SU-DHL-6 (cell line): ENCODE data around the gene PRPF40A.

ENCODE experiments used
- CTCF ChIP-seq: fragments of 200-600 bp; sonication (generic); IDR thresholded peaks from one replicate; pipeline ENCODE4 v1.5.1; 2017; ENCODE audit warnings: antibody characterized with exemption, mild to moderate bottlenecking, low read length, moderate library complexity; ENCODE audit not compliant: insufficient read depth, poor library complexity, severe bottlenecking
- EZH2phosphoT487 ChIP-seq: fragments of 200-600 bp; sonication (generic), shearing (Covaris generic); conservative IDR thresholded peaks from 2 replicates; pipeline ENCODE4 v1.6.1; 2018; ENCODE audit warnings: mild to moderate bottlenecking, antibody characterized with exemption, low read length, moderate library complexity, mixed read lengths

- TF ChIP-seq CTCF (no peak), EZH2phosphoT487 (no peak)
Observed at GRCh38 chr2:152693033-152693432, 24.2 kb downstream of the PRPF40A start.
